HepG2 (cell line): ENCODE measurements around the gene DNMT1. TPM values are rescaled to one million over a fixed set of nuclear protein-coding genes. Genes with fewer than 3 reads are reported as not detected.
A peak's percentile ranks its signal among the peaks of the same experiment; 100 is the strongest.

ENCODE experiments used
- DNMT3B ChIP-seq: conservative IDR thresholded peaks from 2 replicates; pipeline ENCODE4 v1.6.1; 2016; ENCODE audit warnings: missing biosample characterization, control low read depth
- EED ChIP-seq: sonication (generic); formaldehyde crosslinking; IDR thresholded peaks from 2 replicates; pipeline ENCODE4 v1.5.0; 2020; ENCODE audit warnings: mild to moderate bottlenecking, missing genetic modification reagents
- KLF15 ChIP-seq: sonication (generic); formaldehyde crosslinking; IDR thresholded peaks from 2 replicates; pipeline ENCODE4 v1.8.1; 2023; ENCODE audit warnings: borderline replicate concordance, mild to moderate bottlenecking, inconsistent platforms, missing genetic modification reagents, mixed read lengths
- NR1H2 ChIP-seq: sonication (generic); formaldehyde crosslinking; IDR thresholded peaks from 2 replicates; pipeline ENCODE4 v1.8.1; 2022; ENCODE audit warnings: low read depth, missing genetic modification reagents, borderline replicate concordance
- TBL1XR1 ChIP-seq: fragments of 150-350 bp; IDR thresholded peaks from 2 replicates; pipeline ENCODE4 v1.6.1; 2014; ENCODE audit warnings: borderline replicate concordance, low read length; ENCODE audit not compliant: partially characterized antibody
- ZBTB7B ChIP-seq: sonication (generic); formaldehyde crosslinking; IDR thresholded peaks from 2 replicates; pipeline ENCODE4 v1.4.0; 2020; ENCODE audit warnings: missing genetic modification reagents
- ZNF75D ChIP-seq: sonication (generic); formaldehyde crosslinking; IDR thresholded peaks from 2 replicates; pipeline ENCODE4 v1.8.1; 2023; ENCODE audit warnings: missing genetic modification reagents, mild to moderate bottlenecking, borderline replicate concordance
- polyA plus RNA-seq, 8 experiments: library from polyadenylated mRNA; depleted of rRNA in 3 of 8; stranded (reverse) in 7 of 8; unstranded in 1 of 8; fragments of >200 nt; fragmentation: Illumina TruSeq in 4 of 8; extraction: Trizol in 4 of 8; gene quantifications; 2 replicates each; pipeline versions ENCODE4 v1.2.1 to v1.2.3, GENCODE V29; 2011 to 2016; ENCODE audit warnings: low read depth in 4 of 8, missing spikeins in 1 of 8, mixed read lengths in 1 of 8; ENCODE audit not compliant: insufficient read depth in 1 of 8
- total RNA-seq, 5 experiments: library from RNA; depleted of rRNA; stranded (reverse); fragments of >200 nt; fragmentation: Illumina TruSeq; extraction: Trizol; gene quantifications; 2 replicates each; pipeline ENCODE4 v1.2.3, GENCODE V29; 2016; ENCODE audit warnings: low read depth in 1 of 5
- TF ChIP-seq, protein P1 (sequence below): sonication (generic); formaldehyde crosslinking; IDR thresholded peaks from 2 replicates; pipeline ENCODE4 v1.8.1; 2022; ENCODE audit warnings: mild to moderate bottlenecking, missing genetic modification reagents
- TF ChIP-seq, protein P2 (sequence below): sonication (generic); formaldehyde crosslinking; IDR thresholded peaks from 2 replicates; pipeline ENCODE4 v1.4.0; 2020; ENCODE audit warnings: low read depth, mild to moderate bottlenecking, missing genetic modification reagents
- TF ChIP-seq, protein P3 (sequence below): sonication (generic); formaldehyde crosslinking; IDR thresholded peaks from 2 replicates; pipeline ENCODE4 v1.4.0; 2020; ENCODE audit warnings: missing genetic modification reagents, borderline replicate concordance
- TF ChIP-seq, protein P4 (sequence below): sonication (generic); formaldehyde crosslinking; IDR thresholded peaks from 2 replicates; pipeline ENCODE4 v1.5.0; 2020; ENCODE audit warnings: missing genetic modification reagents
- TF ChIP-seq, protein P5 (sequence below): sonication (generic); formaldehyde crosslinking; IDR thresholded peaks from 2 replicates; pipeline ENCODE4 v1.9.0; 2021; ENCODE audit warnings: mild to moderate bottlenecking, missing genetic modification reagents

The DNMT1 gene
- total and polyA plus RNA-seq, 2 of the 13 experiments (the other 11 are each of a cell fraction or from before 2014, with no cell fraction given), result 31.2 to 91.1 TPM

DNA sequence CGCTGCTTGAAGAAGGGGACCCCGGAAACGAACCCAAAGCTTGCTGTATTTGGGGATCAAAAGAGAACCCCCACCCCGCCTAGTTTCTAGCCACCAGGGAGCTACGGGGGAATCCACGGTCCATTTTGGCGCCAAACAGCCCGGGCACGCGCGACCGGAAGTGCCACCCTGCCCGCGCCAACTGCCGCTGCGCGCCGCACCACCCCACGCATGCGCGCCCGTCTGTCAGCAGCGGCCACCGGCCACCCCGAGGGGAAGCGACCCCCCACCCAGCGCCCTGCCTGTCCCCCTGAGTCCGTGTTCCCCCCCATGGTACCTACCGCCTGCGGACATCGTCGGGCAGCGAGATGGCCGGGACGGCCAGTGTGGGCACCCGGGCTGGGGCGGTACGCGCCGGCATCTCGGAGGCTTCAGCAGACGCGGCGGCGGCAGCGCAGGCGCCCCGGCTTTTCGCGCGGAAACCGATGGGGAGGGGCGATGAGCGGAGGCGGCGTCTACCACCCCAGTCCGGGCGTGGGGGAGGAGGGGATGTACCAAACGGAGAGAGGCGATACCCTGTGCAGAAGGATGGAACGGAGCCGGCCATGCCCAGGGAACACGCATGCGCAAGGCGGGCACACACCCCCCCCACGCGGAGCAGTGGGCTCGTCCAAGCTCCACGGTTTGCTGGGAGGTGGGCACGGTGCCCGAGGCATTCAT, at the start of gene DNMT1 (continued):
- TF ChIP-seq, protein P1, sequence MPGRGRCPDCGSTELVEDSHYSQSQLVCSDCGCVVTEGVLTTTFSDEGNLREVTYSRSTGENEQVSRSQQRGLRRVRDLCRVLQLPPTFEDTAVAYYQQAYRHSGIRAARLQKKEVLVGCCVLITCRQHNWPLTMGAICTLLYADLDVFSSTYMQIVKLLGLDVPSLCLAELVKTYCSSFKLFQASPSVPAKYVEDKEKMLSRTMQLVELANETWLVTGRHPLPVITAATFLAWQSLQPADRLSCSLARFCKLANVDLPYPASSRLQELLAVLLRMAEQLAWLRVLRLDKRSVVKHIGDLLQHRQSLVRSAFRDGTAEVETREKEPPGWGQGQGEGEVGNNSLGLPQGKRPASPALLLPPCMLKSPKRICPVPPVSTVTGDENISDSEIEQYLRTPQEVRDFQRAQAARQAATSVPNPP (CRISPR knock-in tag), result no peak
- no peak for TF ChIP-seq KLF15 (CRISPR knock-in tag)
- TF ChIP-seq, protein P2, sequence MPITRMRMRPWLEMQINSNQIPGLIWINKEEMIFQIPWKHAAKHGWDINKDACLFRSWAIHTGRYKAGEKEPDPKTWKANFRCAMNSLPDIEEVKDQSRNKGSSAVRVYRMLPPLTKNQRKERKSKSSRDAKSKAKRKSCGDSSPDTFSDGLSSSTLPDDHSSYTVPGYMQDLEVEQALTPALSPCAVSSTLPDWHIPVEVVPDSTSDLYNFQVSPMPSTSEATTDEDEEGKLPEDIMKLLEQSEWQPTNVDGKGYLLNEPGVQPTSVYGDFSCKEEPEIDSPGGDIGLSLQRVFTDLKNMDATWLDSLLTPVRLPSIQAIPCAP (CRISPR knock-in tag), result no peak
- TF ChIP-seq, protein P3, sequence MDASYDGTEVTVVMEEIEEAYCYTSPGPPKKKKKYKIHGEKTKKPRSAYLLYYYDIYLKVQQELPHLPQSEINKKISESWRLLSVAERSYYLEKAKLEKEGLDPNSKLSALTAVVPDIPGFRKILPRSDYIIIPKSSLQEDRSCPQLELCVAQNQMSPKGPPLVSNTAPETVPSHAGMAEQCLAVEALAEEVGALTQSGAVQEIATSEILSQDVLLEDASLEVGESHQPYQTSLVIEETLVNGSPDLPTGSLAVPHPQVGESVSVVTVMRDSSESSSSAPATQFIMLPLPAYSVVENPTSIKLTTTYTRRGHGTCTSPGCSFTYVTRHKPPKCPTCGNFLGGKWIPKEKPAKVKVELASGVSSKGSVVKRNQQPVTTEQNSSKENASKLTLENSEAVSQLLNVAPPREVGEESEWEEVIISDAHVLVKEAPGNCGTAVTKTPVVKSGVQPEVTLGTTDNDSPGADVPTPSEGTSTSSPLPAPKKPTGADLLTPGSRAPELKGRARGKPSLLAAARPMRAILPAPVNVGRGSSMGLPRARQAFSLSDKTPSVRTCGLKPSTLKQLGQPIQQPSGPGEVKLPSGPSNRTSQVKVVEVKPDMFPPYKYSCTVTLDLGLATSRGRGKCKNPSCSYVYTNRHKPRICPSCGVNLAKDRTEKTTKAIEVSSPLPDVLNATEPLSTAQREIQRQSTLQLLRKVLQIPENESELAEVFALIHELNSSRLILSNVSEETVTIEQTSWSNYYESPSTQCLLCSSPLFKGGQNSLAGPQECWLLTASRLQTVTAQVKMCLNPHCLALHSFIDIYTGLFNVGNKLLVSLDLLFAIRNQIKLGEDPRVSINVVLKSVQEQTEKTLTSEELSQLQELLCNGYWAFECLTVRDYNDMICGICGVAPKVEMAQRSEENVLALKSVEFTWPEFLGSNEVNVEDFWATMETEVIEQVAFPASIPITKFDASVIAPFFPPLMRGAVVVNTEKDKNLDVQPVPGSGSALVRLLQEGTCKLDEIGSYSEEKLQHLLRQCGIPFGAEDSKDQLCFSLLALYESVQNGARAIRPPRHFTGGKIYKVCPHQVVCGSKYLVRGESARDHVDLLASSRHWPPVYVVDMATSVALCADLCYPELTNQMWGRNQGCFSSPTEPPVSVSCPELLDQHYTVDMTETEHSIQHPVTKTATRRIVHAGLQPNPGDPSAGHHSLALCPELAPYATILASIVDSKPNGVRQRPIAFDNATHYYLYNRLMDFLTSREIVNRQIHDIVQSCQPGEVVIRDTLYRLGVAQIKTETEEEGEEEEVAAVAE (CRISPR knock-in tag), result no peak; the same call in 1 of the 2 replicates
- no peak; the same call in 1 of the 2 replicates for TF ChIP-seq NR1H2
- TF ChIP-seq, protein P4, sequence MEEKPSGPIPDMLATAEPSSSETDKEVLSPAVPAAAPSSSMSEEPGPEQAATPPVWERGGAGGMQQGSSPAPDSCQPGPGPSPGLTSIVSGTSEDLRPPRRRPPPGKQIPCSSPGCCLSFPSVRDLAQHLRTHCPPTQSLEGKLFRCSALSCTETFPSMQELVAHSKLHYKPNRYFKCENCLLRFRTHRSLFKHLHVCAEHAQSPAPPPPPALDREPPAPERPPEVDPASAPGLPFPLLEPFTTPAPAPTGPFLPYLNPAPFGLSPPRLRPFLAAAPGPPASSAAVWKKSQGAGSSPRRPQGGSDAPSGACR (CRISPR knock-in tag), result peak; percentile 71; the same call in 1 of the 2 replicates
- TF ChIP-seq, protein P5, sequence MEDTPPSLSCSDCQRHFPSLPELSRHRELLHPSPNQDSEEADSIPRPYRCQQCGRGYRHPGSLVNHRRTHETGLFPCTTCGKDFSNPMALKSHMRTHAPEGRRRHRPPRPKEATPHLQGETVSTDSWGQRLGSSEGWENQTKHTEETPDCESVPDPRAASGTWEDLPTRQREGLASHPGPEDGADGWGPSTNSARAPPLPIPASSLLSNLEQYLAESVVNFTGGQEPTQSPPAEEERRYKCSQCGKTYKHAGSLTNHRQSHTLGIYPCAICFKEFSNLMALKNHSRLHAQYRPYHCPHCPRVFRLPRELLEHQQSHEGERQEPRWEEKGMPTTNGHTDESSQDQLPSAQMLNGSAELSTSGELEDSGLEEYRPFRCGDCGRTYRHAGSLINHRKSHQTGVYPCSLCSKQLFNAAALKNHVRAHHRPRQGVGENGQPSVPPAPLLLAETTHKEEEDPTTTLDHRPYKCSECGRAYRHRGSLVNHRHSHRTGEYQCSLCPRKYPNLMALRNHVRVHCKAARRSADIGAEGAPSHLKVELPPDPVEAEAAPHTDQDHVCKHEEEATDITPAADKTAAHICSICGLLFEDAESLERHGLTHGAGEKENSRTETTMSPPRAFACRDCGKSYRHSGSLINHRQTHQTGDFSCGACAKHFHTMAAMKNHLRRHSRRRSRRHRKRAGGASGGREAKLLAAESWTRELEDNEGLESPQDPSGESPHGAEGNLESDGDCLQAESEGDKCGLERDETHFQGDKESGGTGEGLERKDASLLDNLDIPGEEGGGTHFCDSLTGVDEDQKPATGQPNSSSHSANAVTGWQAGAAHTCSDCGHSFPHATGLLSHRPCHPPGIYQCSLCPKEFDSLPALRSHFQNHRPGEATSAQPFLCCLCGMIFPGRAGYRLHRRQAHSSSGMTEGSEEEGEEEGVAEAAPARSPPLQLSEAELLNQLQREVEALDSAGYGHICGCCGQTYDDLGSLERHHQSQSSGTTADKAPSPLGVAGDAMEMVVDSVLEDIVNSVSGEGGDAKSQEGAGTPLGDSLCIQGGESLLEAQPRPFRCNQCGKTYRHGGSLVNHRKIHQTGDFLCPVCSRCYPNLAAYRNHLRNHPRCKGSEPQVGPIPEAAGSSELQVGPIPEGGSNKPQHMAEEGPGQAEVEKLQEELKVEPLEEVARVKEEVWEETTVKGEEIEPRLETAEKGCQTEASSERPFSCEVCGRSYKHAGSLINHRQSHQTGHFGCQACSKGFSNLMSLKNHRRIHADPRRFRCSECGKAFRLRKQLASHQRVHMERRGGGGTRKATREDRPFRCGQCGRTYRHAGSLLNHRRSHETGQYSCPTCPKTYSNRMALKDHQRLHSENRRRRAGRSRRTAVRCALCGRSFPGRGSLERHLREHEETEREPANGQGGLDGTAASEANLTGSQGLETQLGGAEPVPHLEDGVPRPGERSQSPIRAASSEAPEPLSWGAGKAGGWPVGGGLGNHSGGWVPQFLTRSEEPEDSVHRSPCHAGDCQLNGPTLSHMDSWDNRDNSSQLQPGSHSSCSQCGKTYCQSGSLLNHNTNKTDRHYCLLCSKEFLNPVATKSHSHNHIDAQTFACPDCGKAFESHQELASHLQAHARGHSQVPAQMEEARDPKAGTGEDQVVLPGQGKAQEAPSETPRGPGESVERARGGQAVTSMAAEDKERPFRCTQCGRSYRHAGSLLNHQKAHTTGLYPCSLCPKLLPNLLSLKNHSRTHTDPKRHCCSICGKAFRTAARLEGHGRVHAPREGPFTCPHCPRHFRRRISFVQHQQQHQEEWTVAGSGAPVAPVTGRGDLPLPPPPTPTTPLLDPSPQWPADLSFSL (CRISPR knock-in tag), result no peak
- TF ChIP-seq DNMT3B, result 0 out of 2 replicates have a peak, but pooled peaks have one; percentile 19
- TF ChIP-seq TBL1XR1, result no peak
- peak; percentile 1; the same call in 1 of the 2 replicates for TF ChIP-seq ZBTB7B (CRISPR knock-in tag)
- TF ChIP-seq EED, result no peak
- TF ChIP-seq ZNF75D (CRISPR knock-in tag), result 0 out of 2 replicates have a peak, but pooled peaks have one; percentile 47
